ENCODE results near the gene STAT3. TPM values are rescaled to one million over a fixed set of nuclear protein-coding genes. Genes with fewer than 3 reads are reported as not detected.

STAT3 gene
- total and polyA plus RNA-seq, 2 experiments from 2014 or later, result 84.1 to 112 TPM

DNA sequence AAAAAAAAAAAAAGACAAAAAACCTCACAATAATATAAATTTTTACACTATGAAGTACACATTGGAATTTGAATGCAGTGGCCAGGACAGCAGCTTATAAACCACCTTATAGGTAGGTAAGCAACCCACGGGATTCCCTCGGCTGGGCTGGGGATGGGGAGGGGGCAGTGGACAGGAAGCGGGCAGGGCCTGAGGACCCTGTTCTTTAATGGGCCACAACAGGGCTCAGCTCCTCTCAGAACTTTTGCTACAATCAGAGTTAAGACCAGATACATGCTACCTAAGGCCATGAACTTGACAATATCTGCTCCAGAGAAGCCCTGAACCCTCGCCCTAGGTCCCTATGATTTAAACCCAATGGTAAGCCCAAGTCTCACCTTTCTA lies 74.9 kb downstream of the STAT3 start:
- in situ Hi-C loops (cut with MboI), result no loop called here
- Histone ChIP-seq H3K27me3 (replicated peaks; ENCODE audit: insufficient read depth) (no peaks in the 10 kb centered on the region), H3K9me3 (ENCODE audit: low read depth) (no peaks in the 10 kb centered on the region), H3K9ac (no peak overlapping the region), H3K9me2 (ENCODE audit: insufficient read depth) (no peaks in the 10 kb centered on the region), H3K4me2 (ENCODE audit: unreplicated experiment) (no peak overlapping the region), H3K27ac (no peak overlapping the region), H4K20me1 (ENCODE audit: insufficient read depth) (no peaks in the 10 kb centered on the region), H3K79me2 (ENCODE audit: insufficient read depth) (peaks cover 10% of the 10 kb centered on the region; the same call in 1 of the 2 replicates), H3K4me3 (no peak overlapping the region), H3K4me1 (ENCODE audit: insufficient read depth) (peaks cover 12% of the 10 kb centered on the region), H3F3A (ENCODE audit: insufficient read depth) (0 out of 2 replicates have a peak, but pooled peaks cover 20% of the 10 kb centered on the region), H2AFZ (no peak overlapping the region), H3K36me3 (ENCODE audit: low read depth) (peaks cover 33% of the 10 kb centered on the region)
- no peak for DNase-seq
- WGBS, 2 experiments (ENCODE audit: low coverage in 1 of 2, low lambda C conversion rate in 2 of 2, missing lambda C conversion rate in 2 of 2), result 95 to 96% methylated on average over 4 of the region's 4 CpGs
- TF ChIP-seq EZH2 (IDR thresholded peaks at IDR 0.05; ENCODE audit: insufficient read depth, poor library complexity, severe bottlenecking) (no peak), EZH2phosphoT487 (IDR thresholded peaks at IDR 0.05; ENCODE audit: insufficient read depth, low read depth) (no peak)

DNA sequence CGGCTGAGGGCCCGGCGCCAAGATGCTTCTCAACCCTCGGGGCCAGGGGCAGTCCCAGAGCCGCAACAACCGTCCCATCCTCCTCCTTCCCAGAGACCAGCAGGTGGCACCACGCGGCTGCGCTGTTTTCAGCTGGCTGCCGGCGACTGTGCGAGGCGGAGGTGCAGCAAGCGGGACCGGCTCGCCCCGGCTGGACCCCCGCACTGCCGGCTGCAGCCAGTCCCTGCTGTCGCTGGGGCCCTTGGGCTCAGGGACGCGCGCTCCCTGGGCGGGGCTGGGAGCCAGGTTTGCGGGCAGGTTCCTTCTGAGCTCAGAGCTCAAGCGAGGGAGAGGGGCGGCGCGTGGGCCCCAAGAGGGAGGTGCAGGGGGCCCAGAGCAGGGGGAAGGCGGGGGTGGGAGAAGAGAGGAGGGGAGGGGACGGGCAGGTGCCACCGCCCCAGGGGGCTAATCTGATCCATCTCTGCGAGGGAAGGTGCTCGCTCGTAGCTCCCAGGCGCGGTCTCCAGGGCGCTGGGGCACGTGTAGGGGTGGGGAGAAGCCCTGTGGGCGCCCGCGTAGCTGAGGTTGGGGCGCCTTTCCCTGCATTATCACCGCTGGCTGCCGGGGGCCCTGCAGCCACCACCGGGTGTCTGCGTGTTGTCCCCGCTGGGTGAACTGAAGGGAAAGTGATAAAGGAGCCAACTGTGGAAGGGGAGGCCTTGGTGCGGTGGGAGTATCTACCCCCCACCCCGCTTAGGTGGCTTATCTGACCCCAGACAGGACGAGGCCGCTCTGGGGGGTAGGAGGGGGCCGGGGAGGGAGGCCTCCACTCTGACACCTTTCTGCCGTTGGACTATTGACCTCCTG lies 75.7 kb downstream of the STAT3 start:
- H4K20me1 ChIP-seq (ENCODE audit: insufficient read depth), result no peaks in the 10 kb centered on the region
- no peaks in the 10 kb centered on the region for H3K9me3 ChIP-seq (ENCODE audit: low read depth)
- peak overlapping the region; percentile 61; the same call in 1 of the 2 replicates for H3K9ac ChIP-seq
- TF ChIP-seq EZH2 (IDR thresholded peaks at IDR 0.05; ENCODE audit: insufficient read depth, poor library complexity, severe bottlenecking), result no peak
- TF ChIP-seq EZH2phosphoT487 (IDR thresholded peaks at IDR 0.05; ENCODE audit: insufficient read depth, low read depth), result no peak
- in situ Hi-C loops (cut with MboI), result no loop called here
- H2AFZ ChIP-seq, result no peak overlapping the region
- WGBS, 2 experiments (ENCODE audit: low coverage in 1 of 2, low lambda C conversion rate in 2 of 2, missing lambda C conversion rate in 2 of 2), result 24 to 39% methylated on average over 38 to 46 of the region's 54 CpGs
- H3K27me3 ChIP-seq (replicated peaks; ENCODE audit: insufficient read depth), result no peaks in the 10 kb centered on the region
- H3K4me2 ChIP-seq (ENCODE audit: unreplicated experiment), result no peak overlapping the region
- H3K4me1 ChIP-seq (ENCODE audit: insufficient read depth), result peaks cover 12% of the 10 kb centered on the region
- H3K9me2 ChIP-seq (ENCODE audit: insufficient read depth), result no peaks in the 10 kb centered on the region
- H3F3A ChIP-seq (ENCODE audit: insufficient read depth), result 0 out of 2 replicates have a peak, but pooled peaks cover 20% of the 10 kb centered on the region
- peak overlapping the region; percentile 64; the same call in 1 of the 2 replicates for H3K27ac ChIP-seq
- DNase-seq, result peak; percentile 87
- peaks cover 30% of the 10 kb centered on the region for H3K36me3 ChIP-seq (ENCODE audit: low read depth)
- no peak overlapping the region for H3K4me3 ChIP-seq
- H3K79me2 ChIP-seq (ENCODE audit: insufficient read depth), result 0 out of 2 replicates have a peak, but pooled peaks cover 2% of the 10 kb centered on the region

DNA sequence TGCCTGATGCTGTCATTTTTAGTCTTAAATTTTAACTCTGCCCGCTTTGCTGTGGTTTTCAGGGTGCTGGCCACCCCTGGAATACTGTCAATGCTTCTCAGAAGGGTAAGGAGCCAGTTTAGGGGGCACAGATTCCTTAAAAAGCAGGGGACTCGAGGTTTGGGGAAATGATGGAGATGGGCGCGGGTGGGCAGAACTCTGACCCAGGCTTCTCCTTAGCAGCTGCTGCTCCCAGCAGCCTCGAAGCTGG lies 76.3 kb downstream of the STAT3 start:
- H4K20me1 ChIP-seq (ENCODE audit: insufficient read depth), result no peaks in the 10 kb centered on the region
- H2AFZ ChIP-seq, result no peak overlapping the region
- peak overlapping the region; percentile 11 for H3K4me2 ChIP-seq (ENCODE audit: unreplicated experiment)
- H3K9me2 ChIP-seq (ENCODE audit: insufficient read depth), result no peaks in the 10 kb centered on the region
- H3K9me3 ChIP-seq (ENCODE audit: low read depth), result no peaks in the 10 kb centered on the region
- TF ChIP-seq EZH2 (IDR thresholded peaks at IDR 0.05; ENCODE audit: insufficient read depth, poor library complexity, severe bottlenecking), result no peak
- TF ChIP-seq EZH2phosphoT487 (IDR thresholded peaks at IDR 0.05; ENCODE audit: insufficient read depth, low read depth), result no peak
- DNase-seq, result no peak
- peaks cover 12% of the 10 kb centered on the region for H3K4me1 ChIP-seq (ENCODE audit: insufficient read depth)
- H3K27ac ChIP-seq, result peak overlapping the region; percentile 64
- no peaks in the 10 kb centered on the region for H3K79me2 ChIP-seq (ENCODE audit: insufficient read depth)
- peak overlapping the region; percentile 61; the same call in 1 of the 2 replicates for H3K9ac ChIP-seq
- H3K4me3 ChIP-seq, result no peak overlapping the region
- H3K36me3 ChIP-seq (ENCODE audit: low read depth), result peaks cover 27% of the 10 kb centered on the region
- H3F3A ChIP-seq (ENCODE audit: insufficient read depth), result 0 out of 2 replicates have a peak, but pooled peaks cover 20% of the 10 kb centered on the region
- in situ Hi-C loops (cut with MboI), result no loop called here
- H3K27me3 ChIP-seq (replicated peaks; ENCODE audit: insufficient read depth), result no peaks in the 10 kb centered on the region
- 2 to 13% methylated on average over 5 of the region's 5 CpGs for WGBS, 2 experiments (ENCODE audit: low coverage in 1 of 2, low lambda C conversion rate in 2 of 2, missing lambda C conversion rate in 2 of 2)

DNA sequence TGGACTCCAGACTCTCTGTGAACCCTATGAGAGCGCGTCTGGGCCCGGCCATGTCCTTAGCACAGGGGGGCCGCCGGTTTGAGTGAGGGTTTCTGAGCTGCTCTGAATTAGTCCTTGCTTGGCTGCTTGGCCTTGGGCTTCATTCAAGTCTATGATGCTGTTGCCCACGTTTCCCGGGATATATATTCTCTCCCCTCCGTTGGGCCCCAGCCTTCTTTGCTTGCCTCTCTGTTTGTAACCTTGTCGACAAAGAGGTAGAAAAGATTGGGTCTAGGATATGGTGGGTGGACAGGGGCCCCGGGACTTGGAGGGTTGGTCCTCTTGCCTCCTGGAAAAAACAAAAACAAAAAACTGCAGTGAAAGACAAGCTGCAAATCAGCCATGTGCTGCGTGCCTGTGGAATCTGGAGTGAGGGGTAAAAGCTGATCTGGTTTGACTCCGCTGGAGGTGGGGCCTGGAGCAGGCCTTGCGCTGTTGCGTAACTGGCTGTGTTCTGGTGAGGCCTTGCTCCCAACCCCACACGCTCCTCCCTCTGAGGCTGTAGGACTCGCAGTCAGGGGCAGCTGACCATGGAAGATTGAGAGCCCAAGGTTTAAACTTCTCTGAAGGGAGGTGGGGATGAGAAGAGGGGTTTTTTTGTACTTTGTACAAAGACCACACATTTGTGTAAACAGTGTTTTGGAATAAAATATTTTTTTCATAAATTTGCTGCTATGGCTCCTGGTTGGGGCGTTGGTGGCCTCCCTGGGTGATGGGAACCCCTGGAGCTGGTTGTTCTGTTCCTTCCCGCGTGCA lies 76.8 kb downstream of the STAT3 start:
- H3F3A ChIP-seq (ENCODE audit: insufficient read depth), result 0 out of 2 replicates have a peak, but pooled peaks cover 20% of the 10 kb centered on the region
- no peaks in the 10 kb centered on the region for H3K27me3 ChIP-seq (replicated peaks; ENCODE audit: insufficient read depth)
- WGBS, 2 experiments (ENCODE audit: low coverage in 1 of 2, low lambda C conversion rate in 2 of 2, missing lambda C conversion rate in 2 of 2), result 25 to 27% methylated on average over 19 of the region's 19 CpGs
- peak overlapping the region; percentile 25 for H3K4me2 ChIP-seq (ENCODE audit: unreplicated experiment)
- in situ Hi-C loops (cut with MboI), result no loop called here
- H3K79me2 ChIP-seq (ENCODE audit: insufficient read depth), result no peaks in the 10 kb centered on the region
- peak; percentile 96 for DNase-seq
- no peak overlapping the region for H2AFZ ChIP-seq
- H3K36me3 ChIP-seq (ENCODE audit: low read depth), result peaks cover 21% of the 10 kb centered on the region
- H3K4me3 ChIP-seq, result no peak overlapping the region
- H4K20me1 ChIP-seq (ENCODE audit: insufficient read depth), result no peaks in the 10 kb centered on the region
- peaks cover 12% of the 10 kb centered on the region for H3K4me1 ChIP-seq (ENCODE audit: insufficient read depth)
- TF ChIP-seq EZH2 (IDR thresholded peaks at IDR 0.05; ENCODE audit: insufficient read depth, poor library complexity, severe bottlenecking) (no peak), EZH2phosphoT487 (IDR thresholded peaks at IDR 0.05; ENCODE audit: insufficient read depth, low read depth) (no peak)
- H3K27ac ChIP-seq, result peak overlapping the region; percentile 64
- no peaks in the 10 kb centered on the region for H3K9me2 ChIP-seq (ENCODE audit: insufficient read depth)
- H3K9me3 ChIP-seq (ENCODE audit: low read depth), result no peaks in the 10 kb centered on the region
- H3K9ac ChIP-seq, result peak overlapping the region; percentile 61
